K562 (cell line): ENCODE data around the gene MAST3.

Experiments used
- FOXA1 ChIP-seq: fragments of 450-650 bp; IDR thresholded peaks from 2 replicates; pipeline ENCODE4 v1.6.1; 2016; ENCODE audit warnings: mild to moderate bottlenecking, borderline replicate concordance
- SMARCC2 ChIP-seq: fragments of 450-650 bp; IDR thresholded peaks from 2 replicates; pipeline ENCODE4 v1.6.1; 2017; ENCODE audit warnings: antibody characterized with exemption, moderate library complexity, mild to moderate bottlenecking, low read depth

- no peak for TF ChIP-seq SMARCC2
- no peak for TF ChIP-seq FOXA1
Measured at GRCh38 chr19:18117692-18118378, 20.3 kb downstream of the MAST3 start.
